BLaER1 (cell line): ENCODE data around the gene CCSER2.
"Not testable (repeated sequence)": the region's sequence is repeated elsewhere in the genome, so short reads cannot be mapped to it uniquely, and the experiment has no call there.

ENCODE experiments used
- H3K27ac ChIP-seq: shearing (Covaris generic); formaldehyde crosslinking; 2 replicates; pipeline ENCODE4 v1.8.1; 2022
- H3K27me3 ChIP-seq: shearing (Covaris generic); formaldehyde crosslinking; 2 replicates; pipeline ENCODE4 v1.8.1; 2022
- H3K36me3 ChIP-seq: shearing (Covaris generic); formaldehyde crosslinking; 2 replicates; pipeline ENCODE4 v1.8.1; 2022
- H3K4me1 ChIP-seq: shearing (Covaris generic); formaldehyde crosslinking; 2 replicates; pipeline ENCODE4 v1.8.1; 2022
- H3K4me2 ChIP-seq: shearing (Covaris generic); formaldehyde crosslinking; 2 replicates; pipeline ENCODE4 v1.8.1; 2022
- H3K4me3 ChIP-seq: shearing (Covaris generic); formaldehyde crosslinking; 2 replicates; pipeline ENCODE4 v1.8.1; 2022
- H3K9ac ChIP-seq: shearing (Covaris generic); formaldehyde crosslinking; 2 replicates; pipeline ENCODE4 v1.8.1; 2022
- H3K9me3 ChIP-seq: shearing (Covaris generic); formaldehyde crosslinking; 2 replicates; pipeline ENCODE4 v1.8.1; 2022
- H4K20me1 ChIP-seq: shearing (Covaris generic); formaldehyde crosslinking; 2 replicates; pipeline ENCODE4 v1.8.1; 2022
- Cebpa-rat ChIP-seq: shearing (Covaris generic); IDR thresholded peaks from 2 replicates; pipeline ENCODE4 v1.8.1; 2022

CCSER2 gene

DNA sequence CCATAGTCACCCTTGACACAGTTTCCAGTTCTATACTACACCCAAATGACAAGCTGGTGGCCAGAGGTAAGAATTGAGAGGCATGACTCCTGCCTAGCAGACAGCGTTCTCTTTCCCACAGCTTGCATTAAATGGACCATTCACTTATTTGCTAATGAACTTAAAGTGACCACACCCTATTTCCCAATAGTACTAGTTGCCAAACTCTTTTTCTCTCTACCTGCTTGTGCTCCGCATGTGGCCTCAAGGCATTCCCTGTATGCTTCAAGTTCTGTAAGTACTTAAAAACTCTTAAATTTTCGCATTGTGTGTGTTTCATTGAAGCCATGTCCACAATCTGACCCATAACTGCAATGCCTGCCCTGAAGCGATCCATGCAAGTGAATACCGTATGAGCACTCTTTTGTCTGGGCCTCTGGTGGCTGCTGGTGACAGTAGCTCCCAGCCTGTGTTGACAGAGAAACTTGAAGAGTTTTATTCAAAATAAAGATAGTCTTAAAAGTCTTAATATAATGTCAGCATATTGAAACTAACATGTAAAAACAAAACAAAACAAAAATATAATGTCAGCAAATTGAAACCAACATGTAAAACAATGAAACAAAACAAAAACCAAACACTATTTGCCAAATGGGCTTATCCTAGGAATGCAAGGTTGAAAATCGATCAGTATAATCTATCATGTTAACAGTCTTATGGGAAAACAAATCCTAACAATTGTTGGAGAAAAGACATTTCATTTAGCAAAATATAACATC, 73.6 kb downstream of the CCSER2 start:
- Histone ChIP-seq H3K4me1 (peaks cover 16% of the 10 kb centered on the region), H4K20me1 (peaks cover 7% of the 10 kb centered on the region; the same call in 1 of the 2 replicates), H3K36me3 (peaks cover 13% of the 10 kb centered on the region; the same call in 1 of the 2 replicates), H3K9me3 (peaks cover 11% of the 10 kb centered on the region; the same call in 1 of the 2 replicates), H3K4me2 (no peak overlapping the region), H3K4me3 (no peak overlapping the region), H3K27ac (no peak overlapping the region), H3K9ac (no peak overlapping the region), H3K27me3 (no peaks in the 10 kb centered on the region)
- no peak for TF ChIP-seq Cebpa-rat

DNA sequence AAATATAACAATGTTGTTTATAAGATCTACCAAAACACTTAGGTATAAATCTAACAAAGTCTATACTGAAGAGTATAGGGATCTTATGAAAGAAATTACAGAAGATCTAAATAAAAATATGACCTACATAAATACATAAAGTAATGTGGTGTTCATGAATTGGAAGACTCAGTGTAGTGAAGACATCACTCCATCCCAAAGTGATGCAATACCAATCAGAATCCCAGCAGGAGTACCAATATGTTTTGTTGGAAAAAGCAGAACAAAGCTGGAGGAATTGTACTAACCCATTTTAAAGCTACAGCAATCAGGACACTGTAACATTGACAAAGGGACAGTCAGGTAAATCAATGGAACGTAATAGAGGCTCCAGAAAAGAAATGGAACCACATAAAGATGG, 76.4 kb downstream of the CCSER2 start:
- Histone ChIP-seq H3K36me3 (peaks cover 16% of the 10 kb centered on the region; the same call in 1 of the 2 replicates), H3K4me2 (no peak overlapping the region), H3K27ac (no peak overlapping the region), H3K4me3 (no peak overlapping the region), H4K20me1 (peaks cover 7% of the 10 kb centered on the region; the same call in 1 of the 2 replicates), H3K4me1 (peaks cover 12% of the 10 kb centered on the region), H3K9ac (no peak overlapping the region), H3K27me3 (no peaks in the 10 kb centered on the region), H3K9me3 (peaks cover 8% of the 10 kb centered on the region)
- no peak for TF ChIP-seq Cebpa-rat

DNA sequence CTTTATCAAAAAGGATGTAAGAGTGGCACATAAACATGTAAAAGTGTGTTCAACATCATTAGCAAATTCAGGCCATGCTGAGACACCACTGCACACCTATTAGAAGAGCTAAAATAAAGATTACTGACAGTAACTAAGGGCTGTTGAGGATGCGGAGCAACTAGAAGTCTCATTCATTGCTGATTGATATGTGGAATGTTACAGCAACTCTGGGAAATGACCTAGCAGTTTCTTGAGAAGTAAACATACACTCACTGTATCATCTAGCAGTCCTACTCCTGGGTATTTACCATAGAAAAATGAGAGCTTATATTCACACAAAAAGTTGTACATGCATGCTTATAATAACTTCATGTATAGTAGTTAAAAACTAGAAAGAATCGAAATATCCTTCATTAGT, 77.3 kb downstream of the CCSER2 start:
- no peak overlapping the region for H3K9ac ChIP-seq
- no peak for TF ChIP-seq Cebpa-rat
- H4K20me1 ChIP-seq: peaks cover 7% of the 10 kb centered on the region; the same call in 1 of the 2 replicates
- H3K4me3 ChIP-seq: no peak overlapping the region
- H3K27me3 ChIP-seq: no peaks in the 10 kb centered on the region
- H3K36me3 ChIP-seq: peaks cover 15% of the 10 kb centered on the region; the same call in 1 of the 2 replicates
- no peak overlapping the region for H3K4me2 ChIP-seq
- no peak overlapping the region for H3K27ac ChIP-seq
- peaks cover 11% of the 10 kb centered on the region for H3K9me3 ChIP-seq
- H3K4me1 ChIP-seq: peaks cover 12% of the 10 kb centered on the region

DNA sequence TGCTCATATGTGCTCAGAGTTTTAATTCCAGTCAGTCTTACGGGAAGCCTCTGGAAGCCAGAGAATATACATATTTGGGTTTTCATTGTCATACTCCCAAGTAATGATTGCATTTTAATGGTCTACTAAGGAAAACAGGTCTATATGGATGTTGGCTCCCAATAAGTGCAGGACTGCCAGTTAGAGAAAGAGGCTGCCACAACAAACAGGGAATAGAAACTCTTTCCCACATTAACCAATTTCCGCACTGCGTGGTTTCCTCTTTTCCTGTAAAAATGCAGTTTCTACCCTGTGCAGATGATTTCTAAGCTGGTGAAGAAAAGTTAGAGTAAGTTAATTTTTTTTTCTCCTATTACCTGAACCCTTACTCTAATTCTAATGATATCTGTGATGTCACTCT, 78.2 kb downstream of the CCSER2 start:
- Histone ChIP-seq H3K4me3 (no peak overlapping the region), H3K4me1 (peaks cover 12% of the 10 kb centered on the region), H3K36me3 (peaks cover 18% of the 10 kb centered on the region; the same call in 1 of the 2 replicates), H3K27ac (no peak overlapping the region), H3K9ac (no peak overlapping the region), H3K4me2 (peak overlapping the region; percentile 51), H3K9me3 (peaks cover 20% of the 10 kb centered on the region), H4K20me1 (peaks cover 7% of the 10 kb centered on the region; the same call in 1 of the 2 replicates), H3K27me3 (no peaks in the 10 kb centered on the region)
- TF ChIP-seq Cebpa-rat: no peak

GRCh38 chr10:84407388-84408049, 79.1 kb downstream of the CCSER2 start:
- no peak for TF ChIP-seq Cebpa-rat
- peaks cover 29% of the 10 kb centered on the region for H3K9me3 ChIP-seq
- peaks cover 12% of the 10 kb centered on the region for H3K4me1 ChIP-seq
- no peak overlapping the region for H3K9ac ChIP-seq
- H4K20me1 ChIP-seq: peaks cover 7% of the 10 kb centered on the region; the same call in 1 of the 2 replicates
- no peak overlapping the region for H3K4me3 ChIP-seq
- H3K27ac ChIP-seq: no peak overlapping the region
- peaks cover 22% of the 10 kb centered on the region; the same call in 1 of the 2 replicates for H3K36me3 ChIP-seq
- no peaks in the 10 kb centered on the region for H3K27me3 ChIP-seq
- no peak overlapping the region for H3K4me2 ChIP-seq

- TF ChIP-seq Cebpa-rat: no peak
- Histone ChIP-seq H3K4me2 (no peak overlapping the region), H3K36me3 (peaks cover 42% of the 10 kb centered on the region)
Observed at GRCh38 chr10:84412482-84412881, 84.1 kb downstream of the CCSER2 start.

DNA sequence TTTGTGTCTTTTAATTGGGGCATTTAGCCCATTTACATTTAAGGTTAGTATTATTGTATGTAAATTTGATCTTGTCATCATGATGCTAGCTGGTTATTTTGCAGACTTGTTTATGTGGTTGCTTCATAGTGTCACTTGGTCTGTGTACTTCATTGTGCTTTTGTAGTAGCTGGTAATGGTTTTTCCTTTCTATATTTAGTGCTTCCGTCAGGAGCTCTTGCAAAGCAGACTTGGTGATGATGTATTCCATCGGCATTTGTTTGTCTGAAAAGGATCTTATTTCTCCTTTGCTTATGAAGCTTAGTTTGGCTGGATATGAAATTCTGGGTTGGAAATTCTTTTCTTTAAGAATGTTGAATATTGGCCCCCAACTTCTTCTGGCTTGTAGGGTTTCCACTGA, 85.7 kb downstream of the CCSER2 start:
- H3K4me3 ChIP-seq, H3K4me1 ChIP-seq, H3K27me3 ChIP-seq, H3K4me2 ChIP-seq, H3K27ac ChIP-seq, H4K20me1 ChIP-seq, H3K9ac ChIP-seq: not testable (repeated sequence)
- Histone ChIP-seq H3K9me3 (peaks cover 68% of the 10 kb centered on the region), H3K36me3 (peaks cover 42% of the 10 kb centered on the region)

More at GRCh38 chr10:84412482-84412881, 84.1 kb downstream of the CCSER2 start:
- no peak overlapping the region for H3K4me3 ChIP-seq
- H4K20me1 ChIP-seq: no peaks in the 10 kb centered on the region
- H3K4me1 ChIP-seq: no peaks in the 10 kb centered on the region
- H3K27ac ChIP-seq: no peak overlapping the region
- H3K27me3 ChIP-seq: no peaks in the 10 kb centered on the region
- H3K9me3 ChIP-seq: peaks cover 68% of the 10 kb centered on the region
- H3K9ac ChIP-seq: no peak overlapping the region

DNA sequence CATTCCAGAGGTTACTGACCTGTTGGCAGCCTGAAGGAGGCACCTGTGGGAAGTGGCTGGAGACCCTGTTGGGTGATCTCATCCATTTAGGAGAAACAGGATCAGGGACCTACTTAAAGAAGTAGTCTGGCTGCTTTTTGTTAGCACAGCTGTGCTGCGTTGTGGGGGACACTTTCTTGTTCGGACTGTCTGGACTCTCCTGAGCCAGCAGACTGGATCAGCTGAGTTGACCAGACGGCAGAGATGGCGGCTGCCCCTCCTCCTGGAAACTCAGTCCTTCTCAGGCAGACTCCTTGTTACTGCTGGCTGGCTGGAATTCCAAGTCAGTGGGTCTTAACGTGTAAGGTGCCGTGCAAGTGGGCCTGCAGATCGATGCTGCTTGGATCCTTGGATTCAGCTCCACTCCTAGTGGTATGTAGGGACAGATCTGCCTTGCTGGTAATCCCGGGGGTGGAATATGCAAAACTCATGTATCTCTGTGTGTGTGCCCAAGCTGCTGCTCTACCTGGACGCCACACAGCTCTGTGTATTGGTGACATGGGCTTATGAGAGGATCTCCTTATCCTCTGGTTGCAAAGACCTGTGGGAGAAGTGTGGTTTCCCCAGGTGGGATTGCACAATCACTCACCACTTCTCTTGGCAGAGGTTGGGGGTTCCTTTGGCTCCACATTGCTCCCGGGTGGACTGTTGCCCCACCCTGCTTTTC, 87.3 kb downstream of the CCSER2 start:
- peaks cover 61% of the 10 kb centered on the region for H3K9me3 ChIP-seq
- H3K27ac ChIP-seq: no peak overlapping the region
- H4K20me1 ChIP-seq: no peaks in the 10 kb centered on the region
- H3K27me3 ChIP-seq: no peaks in the 10 kb centered on the region
- H3K36me3 ChIP-seq: peaks cover 43% of the 10 kb centered on the region
- H3K4me1 ChIP-seq: no peaks in the 10 kb centered on the region
- no peak overlapping the region for H3K4me2 ChIP-seq
- no peak overlapping the region for H3K4me3 ChIP-seq
- peak; percentile 41; the same call in 1 of the 2 replicates for TF ChIP-seq Cebpa-rat
- no peak overlapping the region for H3K9ac ChIP-seq

- 0 out of 2 replicates have a peak, but pooled peaks have one; percentile 1 for TF ChIP-seq Cebpa-rat
- Histone ChIP-seq H3K9me3 (peaks cover 61% of the 10 kb centered on the region), H3K4me3 (no peak overlapping the region), H3K4me1 (no peaks in the 10 kb centered on the region), H3K9ac (no peak overlapping the region), H3K27me3 (no peaks in the 10 kb centered on the region), H4K20me1 (no peaks in the 10 kb centered on the region), H3K4me2 (no peak overlapping the region), H3K27ac (no peak overlapping the region), H3K36me3 (peaks cover 46% of the 10 kb centered on the region)
Observed at GRCh38 chr10:84416245-84416555, 87.8 kb downstream of the CCSER2 start.

GRCh38 chr10:84423719-84424118, 95.3 kb downstream of the CCSER2 start:
- Histone ChIP-seq H3K9ac (no peak overlapping the region), H3K9me3 (peaks cover 22% of the 10 kb centered on the region), H4K20me1 (no peaks in the 10 kb centered on the region), H3K4me1 (peaks cover 27% of the 10 kb centered on the region), H3K36me3 (peaks cover 40% of the 10 kb centered on the region), H3K27me3 (no peaks in the 10 kb centered on the region), H3K27ac (no peak overlapping the region), H3K4me3 (no peak overlapping the region), H3K4me2 (no peak overlapping the region)
- no peak for TF ChIP-seq Cebpa-rat
